COLO668 (cell line): ENCODE results near the gene TACR2.

ENCODE experiments used
- DNase-seq: peaks from one replicate; lab custom pipeline; 2025; ENCODE audit not compliant: unreplicated experiment; lab: John Stamatoyannopoulos, UW

Gene TACR2

GRCh38 chr10:69405221-69405620 is 11.5 kb downstream of the TACR2 start:
- no peak for DNase-seq

GRCh38 chr10:69404786-69405185 is 11.9 kb downstream of the TACR2 start:
- no peak for DNase-seq

- no peak for DNase-seq
These were observed 13.2 kb downstream of the TACR2 start for GRCh38 chr10:69403519-69403918.

- no peak for DNase-seq
These were observed 13.7 kb downstream of the TACR2 start for GRCh38 chr10:69403066-69403465.

GRCh38 chr10:69402386-69402785 is 14.3 kb downstream of the TACR2 start:
- DNase-seq, result no peak

- no peak for DNase-seq
These were observed 15.3 kb downstream of the TACR2 start for GRCh38 chr10:69401416-69401815.

GRCh38 chr10:69400936-69401335 is 15.8 kb downstream of the TACR2 start:
- no peak for DNase-seq

- no peak for DNase-seq
These were observed 18.3 kb downstream of the TACR2 start for GRCh38 chr10:69398466-69398865.

GRCh38 chr10:69397972-69398371 is 18.7 kb downstream of the TACR2 start:
- no peak for DNase-seq

- DNase-seq, result no peak
These were observed 22.7 kb downstream of the TACR2 start for GRCh38 chr10:69394020-69394419.

GRCh38 chr10:69392481-69393000 is 24.2 kb downstream of the TACR2 start:
- DNase-seq, result peak; percentile 71

GRCh38 chr10:69391158-69391557 is 25.6 kb downstream of the TACR2 start:
- DNase-seq, result no peak

- no peak for DNase-seq
These were observed 26.8 kb downstream of the TACR2 start for GRCh38 chr10:69389827-69390490.

- no peak for DNase-seq
These were observed 28.2 kb downstream of the TACR2 start for GRCh38 chr10:69388488-69388887.

- DNase-seq, result no peak
These were observed 29.2 kb downstream of the TACR2 start for GRCh38 chr10:69387500-69387899.

- no peak for DNase-seq
These were observed 31.0 kb downstream of the TACR2 start for GRCh38 chr10:69385454-69386350.

GRCh38 chr10:69384320-69384719 is 32.4 kb downstream of the TACR2 start:
- no peak for DNase-seq

GRCh38 chr10:69383558-69383957 is 33.2 kb downstream of the TACR2 start:
- no peak for DNase-seq

- DNase-seq, result no peak
These were observed 34.2 kb downstream of the TACR2 start for GRCh38 chr10:69382382-69383117.

- DNase-seq, result no peak
These were observed 36.9 kb downstream of the TACR2 start for GRCh38 chr10:69379800-69380199.

- DNase-seq, result no peak
These were observed 38.8 kb downstream of the TACR2 start for GRCh38 chr10:69377933-69378332.
